HPDE6-E6E7 (cell line): Measurements from ENCODE around the gene ARHGAP12.

Source experiments
- DNase-seq: peaks from one replicate; pipeline ENCODE4 v3.0.0; 2011; ENCODE audit warnings: missing footprints; ENCODE audit errors: extremely low spot score

Gene ARHGAP12

DNA sequence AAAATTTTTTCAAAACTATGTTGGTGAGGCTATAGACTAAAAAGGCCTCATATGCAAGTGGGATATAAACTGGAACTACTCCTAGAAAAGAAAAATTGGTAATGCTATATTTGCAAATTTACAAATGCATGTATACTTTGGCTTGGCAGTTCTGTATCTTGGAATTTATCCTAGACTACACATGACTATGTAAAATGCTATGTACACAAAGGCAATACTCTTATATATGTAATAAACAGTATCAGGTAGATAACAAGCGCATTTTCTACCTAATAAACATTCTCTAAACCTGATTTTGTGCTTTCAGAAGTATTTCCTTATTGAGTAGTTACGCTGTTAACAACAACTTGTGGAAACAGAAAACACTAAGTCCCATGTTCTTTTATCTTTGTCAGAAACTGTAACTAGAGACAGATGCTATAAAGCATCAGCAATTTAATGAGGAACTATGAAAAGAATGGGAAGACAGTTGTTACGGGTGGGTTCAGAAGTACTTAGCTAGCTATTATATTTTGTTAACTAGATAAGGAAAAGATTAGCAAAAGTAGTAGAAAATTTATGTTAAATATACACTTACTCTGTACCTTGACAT lies 107.8 kb downstream of the ARHGAP12 start:
- no peak for DNase-seq

DNA sequence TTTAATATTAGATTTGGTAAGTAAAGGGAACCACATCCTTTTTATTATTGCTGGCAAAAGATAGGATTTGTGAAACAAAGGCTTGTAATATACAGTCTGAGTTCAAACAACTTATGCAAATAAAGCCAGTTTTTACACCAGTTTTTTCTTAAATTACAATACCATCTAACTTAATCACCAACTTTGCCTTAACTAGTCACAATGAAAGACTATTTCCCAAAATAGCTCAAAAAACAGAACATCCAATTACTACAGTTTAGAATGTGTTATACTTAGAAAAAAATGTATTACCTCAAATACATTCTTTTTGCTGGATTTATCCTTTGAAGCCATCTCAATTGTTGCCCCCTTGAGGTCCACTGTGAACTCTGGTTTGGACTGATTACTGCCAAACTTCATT lies 108.5 kb downstream of the ARHGAP12 start:
- DNase-seq = no peak

DNA sequence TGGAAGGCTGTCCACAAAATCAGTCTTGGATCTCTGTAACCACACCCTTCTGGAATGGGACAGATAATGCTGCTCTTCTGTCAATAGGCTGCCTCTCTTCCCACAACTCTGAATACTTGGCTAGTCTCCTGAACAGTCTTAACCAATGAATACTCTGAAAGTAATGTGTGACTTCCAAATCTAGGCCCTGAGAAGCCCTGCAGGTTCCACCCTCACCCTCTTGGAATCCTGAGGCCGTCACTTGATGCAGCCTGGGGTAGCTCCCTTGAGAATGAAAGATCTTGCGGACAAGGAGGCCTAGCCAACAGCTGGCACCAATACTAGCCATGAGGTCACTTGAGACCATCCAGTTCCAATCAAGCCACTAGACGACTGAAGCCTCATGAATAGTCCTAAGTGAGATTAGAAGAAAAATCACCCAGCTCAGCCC lies 109.2 kb downstream of the ARHGAP12 start:
- no peak for DNase-seq

DNA sequence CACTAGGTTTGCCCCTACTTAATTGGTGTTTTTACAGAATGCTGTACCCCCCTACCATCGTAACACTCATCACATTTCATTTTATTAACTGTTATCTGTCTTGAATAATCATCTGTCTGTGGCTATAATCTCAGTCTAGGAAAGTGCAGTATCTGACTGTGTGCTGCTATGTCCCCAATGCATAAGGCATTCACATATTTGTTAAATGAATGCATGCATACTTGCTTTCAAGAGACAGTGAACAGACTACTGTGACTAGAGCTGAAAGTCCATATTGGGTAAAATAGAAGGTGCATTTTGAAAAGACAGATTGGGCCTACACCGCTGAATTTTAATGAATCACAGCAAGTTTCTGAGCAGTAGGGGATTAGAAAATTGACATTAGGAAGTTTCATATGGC lies 112.3 kb downstream of the ARHGAP12 start:
- no peak for DNase-seq

DNA sequence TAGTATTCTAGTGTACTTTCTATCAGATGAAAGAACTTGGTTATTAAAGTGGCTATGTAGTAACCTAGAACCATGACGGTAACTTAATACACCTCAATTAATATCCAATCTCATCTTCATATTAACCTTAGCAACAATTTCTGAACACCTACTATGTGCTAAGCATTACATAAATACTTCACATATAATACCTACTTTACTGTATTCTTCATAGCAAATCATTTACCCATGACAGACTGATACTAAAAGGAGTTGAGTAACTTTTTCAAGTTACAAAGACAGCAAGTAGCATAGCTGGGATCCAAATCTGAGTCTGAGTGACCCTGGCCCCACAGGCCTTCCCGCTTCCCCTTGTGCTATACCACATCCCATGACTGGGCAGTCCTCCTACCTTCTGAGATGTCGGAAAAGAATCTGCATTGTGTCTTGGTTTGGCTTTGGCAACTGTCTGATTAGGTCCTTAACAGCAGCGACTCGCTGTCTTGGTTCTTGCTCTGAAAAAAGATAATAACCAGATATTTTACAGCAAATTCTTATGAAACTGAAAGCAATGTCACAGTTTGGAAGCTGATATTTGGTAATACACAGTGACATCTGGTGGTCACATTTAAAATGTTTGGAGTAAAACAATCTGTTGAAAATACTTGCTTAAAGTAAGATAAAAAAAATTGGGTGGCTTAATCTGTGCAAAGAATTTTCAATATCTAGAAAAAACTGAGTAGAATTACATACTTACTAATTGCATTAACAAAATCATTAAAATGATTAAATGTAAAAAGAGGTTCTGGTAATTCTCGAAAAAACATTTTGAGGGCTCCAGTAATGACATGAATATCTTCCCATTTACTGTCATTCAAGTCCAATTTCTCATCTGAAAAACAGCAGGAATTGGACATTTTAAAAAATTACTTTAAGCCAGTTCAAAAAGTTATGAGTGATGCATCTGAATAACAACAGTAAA lies 120.1 kb downstream of the ARHGAP12 start:
- peak; percentile 0 for DNase-seq

DNA sequence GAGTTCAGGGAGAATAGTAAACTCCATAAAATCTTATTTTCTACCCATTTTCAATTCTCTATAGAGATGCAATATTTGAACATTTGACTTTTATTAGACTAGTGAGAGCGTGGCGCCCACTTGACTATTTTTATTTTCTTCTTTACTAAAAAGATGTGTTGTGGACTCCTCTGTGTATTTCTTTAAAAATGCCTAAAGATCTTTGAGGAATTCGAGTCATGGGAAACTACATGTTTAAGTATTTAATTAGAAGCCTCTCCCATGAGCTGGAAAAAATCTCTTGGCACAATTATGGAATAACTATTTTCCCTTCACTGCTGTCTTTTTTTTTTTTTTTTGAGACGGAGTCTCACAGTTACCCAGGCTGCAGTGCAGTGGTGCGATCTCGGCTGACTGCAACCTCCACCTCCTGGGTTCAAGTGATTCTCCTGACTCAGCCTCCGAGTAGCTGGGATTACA lies 124.2 kb downstream of the ARHGAP12 start:
- no peak for DNase-seq

DNA sequence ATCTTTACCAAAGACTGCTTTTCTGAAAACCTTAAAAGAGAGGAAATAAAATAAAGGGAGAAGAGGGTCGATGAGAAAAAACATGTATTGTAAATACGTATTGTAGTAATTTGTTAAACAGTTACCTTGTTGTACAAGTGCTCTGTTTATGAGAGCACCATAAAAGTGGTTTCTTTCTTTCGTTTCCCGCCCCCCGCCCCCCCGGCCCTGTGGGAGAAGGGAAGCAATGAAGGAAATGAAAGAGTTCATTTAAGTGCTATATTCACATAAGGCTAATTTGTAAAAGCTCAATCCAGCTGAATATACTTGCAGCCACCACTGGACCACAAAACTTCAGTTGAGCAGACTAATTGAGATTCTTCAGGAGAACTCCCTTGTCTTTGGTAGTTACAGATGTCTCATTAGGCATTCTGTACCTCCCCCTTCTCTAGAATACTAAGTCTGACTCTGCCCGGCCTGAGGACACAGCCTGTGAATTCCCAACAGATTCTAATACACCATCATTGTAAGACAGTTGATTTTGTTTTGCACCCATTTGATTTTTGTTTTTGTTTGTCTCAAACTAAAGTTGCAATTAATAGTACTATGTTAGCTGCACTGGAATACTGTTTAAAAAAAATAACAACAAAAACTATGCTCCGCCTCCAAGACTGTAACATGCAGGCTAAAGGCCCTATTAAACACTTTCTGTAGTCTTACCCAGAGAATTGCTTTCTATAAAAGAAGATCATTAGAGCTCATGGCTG lies 124.9 kb downstream of the ARHGAP12 start:
- no peak for DNase-seq

DNA sequence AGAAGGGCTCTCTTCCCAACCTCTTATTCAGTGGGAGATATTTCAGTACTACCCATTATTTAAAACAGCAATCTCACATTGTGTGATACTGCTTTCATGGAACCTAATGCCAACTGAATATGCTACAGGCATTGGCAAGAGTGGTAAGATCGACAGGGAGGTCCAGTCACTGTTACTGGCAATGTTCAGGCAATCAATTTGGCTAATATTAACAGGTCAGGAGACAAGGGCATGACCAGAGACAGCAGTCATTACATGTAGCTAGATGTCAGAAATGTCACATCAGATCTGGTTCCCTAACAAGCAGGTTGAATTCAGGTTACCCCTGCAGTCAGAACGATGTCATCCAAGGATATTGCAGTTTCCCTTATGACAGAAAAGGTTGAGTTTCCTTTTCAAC lies 129.4 kb downstream of the ARHGAP12 start:
- DNase-seq = no peak

DNA sequence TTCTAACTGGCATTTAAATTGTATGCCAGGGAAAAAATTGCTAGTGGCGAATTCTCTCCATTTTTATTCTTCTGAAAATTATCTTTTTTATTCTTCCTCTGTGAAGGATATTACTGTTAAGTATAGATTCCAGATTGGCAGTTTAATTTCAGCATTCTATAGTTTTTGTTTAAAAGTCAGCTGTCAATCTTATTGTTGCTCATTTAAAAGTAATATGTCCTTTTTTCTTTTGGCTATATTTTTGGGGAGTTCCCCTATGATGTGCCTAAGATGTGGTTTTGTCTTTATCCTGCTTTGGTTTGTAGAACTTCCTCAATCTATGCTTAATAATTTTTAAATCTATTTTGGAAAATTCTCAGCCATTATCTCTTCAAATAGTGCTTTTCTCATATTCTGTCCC lies 135.9 kb downstream of the ARHGAP12 start:
- DNase-seq = no peak

DNA sequence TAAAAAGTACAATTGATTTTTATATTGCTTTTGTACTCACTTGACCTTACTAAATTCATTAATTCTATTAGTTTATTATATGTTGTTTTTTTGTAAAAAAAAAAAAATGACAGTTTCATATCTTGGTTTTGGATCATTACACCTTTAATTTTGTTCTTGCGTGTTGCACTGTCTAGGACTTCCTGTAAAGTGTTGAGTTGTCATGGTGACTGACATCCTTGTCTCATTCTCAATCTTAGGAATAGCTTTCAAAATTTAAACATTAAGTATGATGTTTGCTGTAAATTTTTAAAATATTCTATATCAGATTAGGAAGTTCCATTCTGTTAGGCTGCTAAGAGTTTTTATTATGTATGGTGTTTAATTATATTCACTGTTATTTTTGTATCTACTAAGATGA lies 139.1 kb downstream of the ARHGAP12 start:
- no peak for DNase-seq

DNA sequence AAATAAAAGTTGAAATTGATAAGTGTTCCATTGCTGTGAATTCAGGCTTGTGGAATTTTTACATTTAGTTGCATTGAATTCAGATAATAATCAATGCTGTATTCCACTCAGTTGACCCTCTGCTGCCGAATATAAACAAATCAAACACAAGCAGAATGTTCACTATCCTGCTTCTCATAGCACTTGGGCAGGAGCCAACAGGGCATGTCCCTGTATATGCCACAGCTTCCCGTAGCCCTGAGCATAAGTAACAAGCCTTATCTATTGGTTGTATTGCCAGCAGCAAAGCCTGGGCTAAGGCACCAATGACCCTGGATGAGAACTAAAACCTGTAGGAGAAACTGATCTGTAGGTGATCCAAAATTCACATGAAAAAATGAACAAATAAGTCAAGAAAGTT lies 145.9 kb downstream of the ARHGAP12 start:
- no peak for DNase-seq

DNA sequence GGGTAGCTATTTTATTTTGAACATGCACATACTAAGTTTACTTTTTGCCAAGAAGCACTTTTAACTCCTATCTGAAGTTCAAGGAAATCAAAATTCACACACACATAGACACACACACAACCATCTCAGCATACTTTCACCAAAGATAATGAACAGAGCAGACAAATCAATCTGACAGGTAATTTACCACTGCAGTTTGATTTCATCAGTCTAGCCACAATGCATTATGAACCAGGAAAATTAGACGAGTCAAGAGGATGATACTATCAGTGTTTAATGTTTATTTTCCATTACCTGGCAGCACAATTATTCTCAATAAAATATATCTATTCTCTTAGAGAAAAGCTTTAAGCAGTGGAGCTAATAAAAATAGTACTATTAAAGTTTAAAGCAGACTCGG lies 147.9 kb downstream of the ARHGAP12 start:
- DNase-seq = no peak

DNA sequence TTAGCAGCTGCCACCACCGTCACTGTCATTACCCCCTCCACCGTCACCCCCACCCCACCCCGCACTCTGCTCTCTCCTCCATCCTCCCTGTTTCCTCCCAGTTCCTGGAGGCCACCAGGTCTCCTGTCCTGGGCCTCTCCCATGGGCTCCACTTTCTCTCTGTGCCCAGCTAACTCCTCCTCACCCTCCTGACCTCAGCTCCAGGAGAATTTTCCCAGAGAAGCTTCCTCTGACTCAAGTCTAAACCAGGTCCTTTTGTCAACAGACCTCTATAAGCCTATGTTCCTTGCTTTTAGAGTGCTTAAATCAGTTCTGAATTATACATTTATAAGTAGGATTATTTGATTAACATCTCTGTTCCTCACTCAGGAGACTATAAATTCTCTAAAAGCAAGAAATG lies 150.0 kb downstream of the ARHGAP12 start:
- DNase-seq = no peak

DNA sequence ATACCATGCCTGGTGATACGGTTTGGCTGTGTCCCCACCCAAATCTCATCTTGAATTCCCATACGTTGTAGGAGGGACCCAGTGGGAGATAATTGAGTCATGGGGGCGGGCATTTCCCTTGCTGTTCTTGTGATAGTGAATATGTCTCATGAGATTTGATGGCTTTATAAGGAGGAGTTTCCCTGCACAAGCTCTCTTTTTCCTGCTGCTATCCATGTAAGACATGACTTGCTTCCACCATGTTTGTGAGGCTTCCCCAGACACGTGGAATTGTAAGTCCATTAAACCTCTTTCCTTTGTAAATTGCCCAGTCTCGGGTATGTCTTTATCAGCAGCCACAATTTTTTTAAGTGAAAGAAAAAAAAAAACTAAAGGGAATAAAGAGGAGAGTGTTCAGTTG lies 152.5 kb downstream of the ARHGAP12 start:
- no peak for DNase-seq

DNA sequence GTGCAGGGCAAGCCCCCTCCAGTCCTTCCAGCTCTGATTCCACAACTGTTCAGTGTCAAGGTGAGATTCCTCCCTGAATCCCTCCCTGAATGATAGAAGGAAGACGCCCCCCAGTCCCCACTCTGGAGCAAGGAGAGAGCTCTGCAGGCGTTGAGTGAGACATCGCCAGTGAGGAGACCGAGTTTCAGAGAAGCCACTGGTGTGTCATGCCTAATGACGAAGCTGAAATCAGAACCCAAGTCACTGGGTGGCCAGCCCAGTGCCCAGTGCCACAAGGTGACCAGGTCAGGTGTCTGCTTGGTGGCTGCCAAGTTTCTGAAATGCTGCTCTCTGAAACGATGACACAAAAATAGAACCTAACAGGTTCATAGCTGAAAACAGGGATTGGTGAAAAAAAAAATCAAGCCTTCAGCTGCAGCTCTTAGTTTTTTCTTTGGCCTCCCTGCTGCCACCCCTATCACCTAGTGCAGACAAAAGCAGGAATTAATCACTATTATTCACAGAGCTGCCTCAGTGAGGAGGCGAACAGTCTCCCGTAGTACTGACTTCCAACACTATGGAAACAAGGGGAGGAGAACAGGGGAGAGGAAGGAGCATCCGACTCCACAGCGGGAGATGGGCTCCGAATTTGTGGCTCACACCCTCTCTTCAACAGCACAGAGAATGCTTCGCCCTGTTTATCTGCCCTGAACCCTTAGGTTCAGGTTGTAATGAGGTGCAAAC lies 153.5 kb downstream of the ARHGAP12 start:
- no peak for DNase-seq

DNA sequence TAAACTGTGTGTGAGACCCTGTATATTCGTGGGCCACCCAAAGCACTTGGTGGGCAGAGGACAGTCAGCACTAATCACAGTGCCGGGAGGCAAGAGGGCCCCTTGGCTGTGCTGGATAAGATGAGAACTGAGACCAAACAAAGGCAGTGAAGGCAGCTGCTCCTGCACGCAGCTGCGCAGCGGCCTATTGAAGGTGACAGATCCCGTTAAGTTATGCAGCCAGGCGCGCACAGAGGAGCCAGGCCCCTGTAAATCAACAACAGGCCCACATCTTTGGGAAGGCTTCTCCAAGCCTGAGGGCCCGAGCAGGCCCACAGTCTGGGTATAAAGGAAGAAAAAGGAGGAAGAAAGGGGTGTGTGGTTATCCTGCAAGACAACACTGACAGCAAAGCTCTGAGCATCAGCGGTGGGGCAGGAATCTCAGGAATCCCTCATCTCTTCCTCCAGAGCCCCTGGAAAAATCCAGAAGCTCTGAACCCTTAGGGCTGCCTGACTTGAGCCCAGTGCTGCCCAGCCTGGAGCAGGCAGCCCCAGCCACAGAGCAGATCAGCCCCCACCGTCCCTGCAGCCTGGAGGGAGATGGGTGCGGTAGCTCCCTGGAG lies 154.2 kb downstream of the ARHGAP12 start:
- no peak for DNase-seq

DNA sequence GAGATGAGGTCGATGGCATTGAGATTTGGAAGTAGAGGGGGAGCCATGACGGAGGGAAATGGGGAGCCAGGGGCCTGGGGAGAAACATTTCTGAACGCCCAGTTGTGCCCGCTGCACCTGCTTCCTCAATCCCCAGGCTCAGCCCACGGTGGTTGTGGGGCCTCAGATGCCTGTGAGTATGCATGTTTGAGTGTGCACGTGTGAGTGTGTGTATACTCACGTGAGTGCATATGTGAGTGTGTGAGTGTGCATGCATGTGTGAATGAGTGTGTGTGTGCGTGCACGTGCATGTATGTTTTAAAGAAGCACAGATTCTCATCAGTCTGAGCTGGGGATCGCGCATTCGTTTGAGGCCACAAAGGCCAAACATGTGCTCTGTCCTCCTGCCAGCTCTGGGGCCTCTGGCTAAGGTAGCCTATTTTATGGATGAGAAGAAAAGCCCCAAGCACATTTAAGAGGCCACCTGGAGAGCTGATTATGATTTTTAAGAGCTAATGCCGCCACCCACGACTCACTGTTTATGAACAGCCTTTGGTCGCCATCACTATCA lies 154.8 kb downstream of the ARHGAP12 start:
- DNase-seq = no peak

DNA sequence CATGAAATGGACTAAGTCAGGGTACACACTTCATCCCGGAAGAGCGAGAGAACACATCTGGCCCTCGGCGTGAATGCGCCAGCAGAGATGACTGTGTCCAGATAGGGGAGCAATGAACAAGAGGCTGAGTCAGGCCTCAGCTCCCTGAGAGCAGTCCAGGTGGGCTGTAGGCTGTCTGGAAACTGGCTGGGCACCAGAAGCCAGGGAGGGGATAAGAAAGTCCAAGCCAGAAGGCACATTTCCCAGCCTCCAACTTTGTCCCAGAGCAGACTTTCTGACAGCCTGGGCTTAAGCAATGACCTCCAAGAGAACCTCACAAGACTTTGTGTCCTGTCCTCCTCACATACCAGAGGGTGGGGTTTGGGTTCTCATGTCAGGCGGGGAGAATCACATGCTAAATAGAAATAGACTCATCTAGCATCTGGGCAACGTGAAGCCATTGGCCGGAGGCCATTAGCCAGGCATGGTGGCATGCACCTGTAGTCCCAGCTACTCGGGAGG lies 157.2 kb downstream of the ARHGAP12 start:
- no peak for DNase-seq

DNA sequence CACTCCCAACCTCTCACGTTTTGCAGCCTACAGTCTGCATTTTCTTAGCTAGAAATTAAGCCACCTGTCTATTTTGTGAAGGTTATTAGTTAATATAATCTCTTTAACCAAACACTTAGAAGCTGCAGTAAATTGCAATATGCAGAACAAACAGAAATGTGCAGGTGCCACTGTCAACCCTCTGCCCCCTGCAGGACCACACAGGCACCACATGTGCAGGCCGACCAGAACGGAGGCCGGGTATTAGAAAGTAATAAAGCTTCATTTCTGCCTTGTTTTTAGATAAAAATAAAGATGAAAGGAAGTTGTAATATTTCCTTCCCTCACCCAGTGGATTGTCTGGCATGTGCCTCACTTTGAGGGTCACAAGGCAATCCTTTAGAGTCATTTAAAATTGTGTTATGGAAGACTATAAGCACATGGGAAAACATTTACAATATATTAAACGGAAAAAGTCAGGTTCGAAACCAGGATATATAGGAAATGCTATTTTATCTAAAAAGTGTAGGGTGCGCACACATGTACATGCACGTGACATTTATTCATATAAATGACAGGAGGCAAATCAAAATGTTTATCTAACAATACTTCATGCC lies 158.2 kb downstream of the ARHGAP12 start:
- no peak for DNase-seq

DNA sequence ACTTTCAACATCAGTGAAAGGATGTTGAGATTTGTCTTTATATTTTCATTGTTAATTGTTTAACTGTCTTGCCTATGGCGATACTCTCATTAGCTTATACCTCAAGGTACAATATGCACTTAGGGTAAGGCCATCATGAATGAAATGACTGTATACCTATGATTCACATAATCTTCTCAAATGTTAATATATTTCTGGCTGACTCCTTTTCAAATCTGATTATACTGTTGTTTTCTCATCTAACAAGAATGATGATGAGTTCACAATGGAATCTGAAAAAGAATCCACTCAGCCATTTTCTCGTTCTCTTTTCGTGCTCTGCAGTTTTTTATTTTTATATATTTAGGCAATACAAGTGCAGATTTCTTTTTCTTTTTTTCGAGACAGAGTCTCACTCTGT lies 159.1 kb downstream of the ARHGAP12 start:
- DNase-seq = peak; percentile 3
